SU-DHL-6 (cell line): ENCODE measurements around the gene SPRY4.

Experiments used
- EZH2phosphoT487 ChIP-seq: fragments of 200-600 bp; sonication (generic), shearing (Covaris generic); conservative IDR thresholded peaks from 2 replicates; pipeline ENCODE4 v1.6.1; 2018; ENCODE audit warnings: mild to moderate bottlenecking, antibody characterized with exemption, low read length, moderate library complexity, mixed read lengths
- TF ChIP-seq, protein P1 (sequence below): fragments of 200-600 bp; sonication (generic); IDR thresholded peaks from one replicate; pipeline ENCODE4 v1.5.1; 2017; ENCODE audit warnings: antibody characterized with exemption, mild to moderate bottlenecking, low read length, moderate library complexity; ENCODE audit not compliant: insufficient read depth, poor library complexity, severe bottlenecking

DNA sequence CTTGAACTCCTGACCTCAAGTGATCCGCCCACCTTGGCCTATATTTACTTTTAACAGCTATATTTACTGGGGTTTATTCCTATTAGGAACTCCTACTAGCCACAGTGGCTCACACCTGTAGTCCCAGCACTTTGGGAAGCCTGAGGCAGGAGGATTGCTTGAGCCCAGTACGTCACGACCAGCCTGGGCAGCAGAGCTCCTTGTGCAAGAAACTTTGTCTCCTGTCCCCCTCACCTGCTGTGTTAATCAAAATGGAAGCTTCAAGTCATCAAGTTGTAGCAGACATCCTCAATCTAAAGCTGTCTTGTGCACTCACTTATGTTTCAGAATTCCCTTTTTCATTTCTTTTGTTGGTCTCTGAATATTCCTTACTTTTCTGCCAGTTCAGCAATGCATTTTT, 15.0 kb upstream of the SPRY4 start:
- TF ChIP-seq, protein P1, sequence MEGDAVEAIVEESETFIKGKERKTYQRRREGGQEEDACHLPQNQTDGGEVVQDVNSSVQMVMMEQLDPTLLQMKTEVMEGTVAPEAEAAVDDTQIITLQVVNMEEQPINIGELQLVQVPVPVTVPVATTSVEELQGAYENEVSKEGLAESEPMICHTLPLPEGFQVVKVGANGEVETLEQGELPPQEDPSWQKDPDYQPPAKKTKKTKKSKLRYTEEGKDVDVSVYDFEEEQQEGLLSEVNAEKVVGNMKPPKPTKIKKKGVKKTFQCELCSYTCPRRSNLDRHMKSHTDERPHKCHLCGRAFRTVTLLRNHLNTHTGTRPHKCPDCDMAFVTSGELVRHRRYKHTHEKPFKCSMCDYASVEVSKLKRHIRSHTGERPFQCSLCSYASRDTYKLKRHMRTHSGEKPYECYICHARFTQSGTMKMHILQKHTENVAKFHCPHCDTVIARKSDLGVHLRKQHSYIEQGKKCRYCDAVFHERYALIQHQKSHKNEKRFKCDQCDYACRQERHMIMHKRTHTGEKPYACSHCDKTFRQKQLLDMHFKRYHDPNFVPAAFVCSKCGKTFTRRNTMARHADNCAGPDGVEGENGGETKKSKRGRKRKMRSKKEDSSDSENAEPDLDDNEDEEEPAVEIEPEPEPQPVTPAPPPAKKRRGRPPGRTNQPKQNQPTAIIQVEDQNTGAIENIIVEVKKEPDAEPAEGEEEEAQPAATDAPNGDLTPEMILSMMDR: no peak
- TF ChIP-seq EZH2phosphoT487: no peak
